Mesenteric fat pad (tissue), 1 donor: ENCODE measurements around the gene CARD16. TPM values are rescaled to one million over a fixed set of nuclear protein-coding genes. Genes with fewer than 3 reads are reported as not detected.
"Not testable (repeated sequence)": the region's sequence is repeated elsewhere in the genome, so short reads cannot be mapped to it uniquely, and the experiment has no call there.

Experiments
- DNase-seq: peaks from one replicate; pipeline ENCODE4 v3.0.0-alpha.2; 2020; ENCODE audit warnings: low spot score
- total RNA-seq: library from RNA; stranded (reverse); fragmentation: NEBNext Ultra II Directional; extraction: Animal tissue kit (Norgen Biotek cat#: 25700); gene quantifications from one replicate; pipeline ENCODE4 v1.2.1, GENCODE V29; 2021
- donor health status: DM: yes; HTN: yes; CAD: no.

CARD16 gene
- total RNA-seq, 1 donor from 2014 or later: 9.8 TPM

- DNase-seq: no peak
Measured at GRCh38 chr11:105051559-105051958, 6.4 kb upstream of the CARD16 start.

- DNase-seq: no peak
Measured at GRCh38 chr11:105049481-105049880, 4.3 kb upstream of the CARD16 start.

- no peak for DNase-seq
Measured at GRCh38 chr11:105046898-105047579, 1.9 kb upstream of the CARD16 start.

GRCh38 chr11:105045676-105046296 is 651 bp upstream of the CARD16 start:
- no peak for DNase-seq

- DNase-seq: no peak
Measured at GRCh38 chr11:105042178-105042577, 3.0 kb downstream of the CARD16 start.

GRCh38 chr11:105040703-105041102 is 4.4 kb downstream of the CARD16 start:
- no peak for DNase-seq

- no peak for DNase-seq
Measured at GRCh38 chr11:105034813-105035620, 10.1 kb downstream of the CARD16 start, which contains the start of gene CASP1. Gene CASP1, minus strand, starts transcription at chr11:105035144. Its CDS starts 31 bp downstream, at chr11:105035113.

- DNase-seq: not testable (repeated sequence)
Measured at GRCh38 chr11:105034388-105034787, 10.7 kb downstream of the CARD16 start.

- DNase-seq: no peak
Measured at GRCh38 chr11:105033781-105034180, 11.4 kb downstream of the CARD16 start.

- no peak for DNase-seq
Measured at GRCh38 chr11:105033343-105033742, 11.8 kb downstream of the CARD16 start.

GRCh38 chr11:105032495-105032894 is 12.6 kb downstream of the CARD16 start:
- no peak for DNase-seq

- DNase-seq: no peak
Measured at GRCh38 chr11:105027678-105028077, 17.5 kb downstream of the CARD16 start.

- DNase-seq: no peak
Measured at GRCh38 chr11:105024394-105024793, 20.7 kb downstream of the CARD16 start.

- no peak for DNase-seq
Measured at GRCh38 chr11:105023003-105023402, 22.1 kb downstream of the CARD16 start, which contains the start of gene CASP5. Gene CASP5, minus strand, starts transcription at chr11:105023168. Its CDS starts 32 bp downstream, at chr11:105023136.

- DNase-seq: no peak
Measured at GRCh38 chr11:105022527-105022926, 22.6 kb downstream of the CARD16 start.

- no peak for DNase-seq
Measured at GRCh38 chr11:105007463-105007862, 37.7 kb downstream of the CARD16 start.

- DNase-seq: no peak
Measured at GRCh38 chr11:105005451-105005845, 39.7 kb downstream of the CARD16 start.

GRCh38 chr11:105004021-105004420 is 41.1 kb downstream of the CARD16 start:
- DNase-seq: no peak

GRCh38 chr11:105003151-105003550 is 42.0 kb downstream of the CARD16 start:
- DNase-seq: no peak

- no peak for DNase-seq
Measured at GRCh38 chr11:105000797-105001196, 44.3 kb downstream of the CARD16 start.

- no peak for DNase-seq
Measured at GRCh38 chr11:105000167-105000566, 45.0 kb downstream of the CARD16 start.

- DNase-seq: no peak
Measured at GRCh38 chr11:104999721-105000120, 45.4 kb downstream of the CARD16 start.
